GM18498 (cell line): ENCODE measurements around the gene IGDCC3.

Experiments used
- ATAC-seq: cut with Tn5 transposase; IDR thresholded peaks from one replicate; pipeline ENCODE4 v1.9.1; 2021; ENCODE audit warnings: mild to moderate bottlenecking, moderate library complexity; ENCODE audit not compliant: unreplicated experiment

IGDCC3 gene

DNA sequence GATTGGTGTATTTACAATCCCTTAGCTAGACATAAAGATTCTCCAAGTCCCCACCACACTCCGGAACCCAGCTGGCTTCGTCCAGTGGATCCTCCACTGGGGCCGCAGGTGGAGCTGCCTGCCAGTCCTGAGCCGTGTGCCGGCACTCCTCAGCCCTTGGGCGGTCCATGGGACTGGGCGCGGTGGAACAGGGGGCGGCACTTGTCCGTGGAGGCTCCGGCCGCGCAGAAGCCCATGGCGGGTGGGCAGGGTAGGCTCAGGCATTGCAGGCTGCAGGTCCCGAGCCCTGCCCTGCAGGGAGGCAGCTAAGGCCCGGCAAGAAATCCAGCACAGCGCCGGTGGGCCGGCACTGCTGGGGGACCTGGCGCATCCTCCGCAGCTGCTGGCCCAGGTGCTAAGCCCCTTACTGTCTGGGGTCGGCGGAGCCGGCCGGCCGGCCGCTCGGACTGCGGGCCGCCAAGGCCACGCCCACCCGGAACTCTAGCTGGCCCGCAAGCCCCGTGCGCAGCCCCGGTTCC, 76.8 kb downstream of the IGDCC3 start:
- no peak for ATAC-seq

DNA sequence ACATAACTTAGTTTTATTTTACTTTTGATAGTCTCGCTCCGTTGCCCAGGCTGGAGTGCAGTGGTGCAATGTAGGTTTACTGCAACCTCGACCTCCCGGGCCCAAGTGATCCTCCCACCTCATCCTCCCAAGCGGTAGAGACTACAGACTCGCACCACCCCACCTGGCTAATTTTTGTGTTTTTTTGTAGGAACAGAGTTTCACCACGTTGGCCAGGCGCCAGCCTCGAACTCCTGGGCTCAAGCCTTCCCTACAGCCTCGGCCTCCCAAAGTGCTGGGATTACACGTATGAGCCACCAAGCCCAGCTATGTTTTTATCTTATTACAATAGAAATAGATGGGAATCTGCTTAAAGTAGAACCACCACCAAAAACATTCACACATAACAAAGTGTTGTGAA, 79.1 kb downstream of the IGDCC3 start:
- no peak for ATAC-seq

DNA sequence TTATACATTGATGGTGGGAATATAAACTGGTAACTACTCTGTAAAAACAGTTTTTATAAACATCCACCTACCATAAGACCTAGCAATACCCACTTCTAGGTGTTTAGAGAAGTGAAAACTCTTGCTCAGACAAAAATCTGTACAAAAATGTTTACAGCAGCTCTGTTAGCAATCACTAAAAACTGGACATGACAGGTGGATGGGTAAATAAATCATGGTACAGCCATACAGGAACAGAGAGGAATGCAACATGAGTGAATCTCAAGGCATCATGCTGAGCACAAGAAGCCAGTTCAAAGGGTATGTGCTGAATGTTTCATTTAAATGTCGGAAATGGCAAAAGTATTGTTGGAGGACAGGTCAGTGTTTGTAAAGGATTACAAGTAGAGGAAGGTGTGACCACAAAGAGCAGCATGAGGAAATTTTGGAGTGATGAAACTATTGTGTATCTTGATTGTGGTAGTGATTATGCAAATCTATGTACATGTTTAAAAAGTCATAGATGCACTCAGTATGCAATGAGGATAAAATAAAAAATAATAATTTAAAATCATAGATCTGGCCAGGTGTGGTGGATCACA, 84.8 kb downstream of the IGDCC3 start:
- ATAC-seq = no peak

DNA sequence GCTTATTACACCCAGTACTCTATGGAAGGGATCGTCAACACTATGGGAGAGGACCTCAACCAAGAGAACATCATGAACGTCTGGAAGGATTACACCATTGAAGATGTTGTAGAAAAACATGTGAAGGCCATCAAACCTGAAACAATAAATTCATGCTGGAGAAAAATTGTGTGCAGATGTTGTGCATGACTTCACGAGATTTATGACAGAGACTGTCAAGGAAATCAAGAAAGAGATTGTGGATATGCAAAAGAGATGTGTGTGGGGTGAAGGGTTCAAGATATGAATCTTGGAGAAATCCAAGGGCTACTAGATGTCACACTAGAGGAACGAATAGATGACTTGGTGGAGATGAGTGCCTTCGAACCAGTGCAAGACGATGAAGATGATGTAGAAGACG, 87.6 kb downstream of the IGDCC3 start:
- no peak for ATAC-seq

DNA sequence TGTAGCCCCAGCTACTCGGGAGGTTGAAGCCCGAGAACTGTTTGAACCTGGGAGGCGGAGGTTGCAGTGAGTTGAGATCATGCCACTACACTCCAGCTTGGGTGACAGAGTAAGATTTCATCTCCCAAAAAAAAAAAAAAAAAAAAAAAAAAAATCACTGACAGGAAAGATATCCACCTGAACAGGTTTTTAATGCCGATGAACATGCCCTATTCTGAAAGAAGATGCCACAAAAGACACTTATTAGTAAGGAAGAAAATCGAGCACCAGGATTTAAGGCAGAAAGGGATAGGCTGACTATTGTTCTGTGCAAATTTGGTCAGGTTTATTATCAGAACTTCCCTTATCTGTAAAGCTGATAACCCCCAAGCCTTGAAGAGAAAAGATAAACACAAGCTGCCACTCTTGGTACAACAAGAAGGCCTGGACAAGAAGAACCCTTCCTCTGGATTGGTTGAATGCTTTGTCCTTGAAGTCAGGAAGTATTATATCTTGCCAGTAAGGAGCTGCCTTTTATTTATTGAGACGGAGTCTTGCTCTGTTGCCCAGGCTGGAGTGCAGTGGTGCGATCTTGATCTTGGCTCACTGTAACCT, 88.4 kb downstream of the IGDCC3 start:
- no peak for ATAC-seq

DNA sequence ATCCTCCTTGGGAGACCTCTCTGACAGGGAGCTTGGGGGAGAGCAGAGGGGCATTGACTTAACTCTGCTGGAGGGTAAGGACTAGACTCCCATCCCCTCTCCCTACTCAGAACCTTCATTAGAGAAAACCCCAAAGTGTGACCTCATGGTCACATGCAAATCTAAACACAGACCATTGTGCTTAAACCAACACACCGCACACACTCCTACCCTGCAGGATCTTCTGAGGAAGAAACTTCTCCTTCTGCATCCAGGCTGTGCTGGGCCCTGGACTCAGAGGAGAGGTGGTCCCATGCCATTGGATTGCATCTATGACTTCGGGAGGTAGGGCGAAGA, 90.3 kb downstream of the IGDCC3 start:
- no peak for ATAC-seq

DNA sequence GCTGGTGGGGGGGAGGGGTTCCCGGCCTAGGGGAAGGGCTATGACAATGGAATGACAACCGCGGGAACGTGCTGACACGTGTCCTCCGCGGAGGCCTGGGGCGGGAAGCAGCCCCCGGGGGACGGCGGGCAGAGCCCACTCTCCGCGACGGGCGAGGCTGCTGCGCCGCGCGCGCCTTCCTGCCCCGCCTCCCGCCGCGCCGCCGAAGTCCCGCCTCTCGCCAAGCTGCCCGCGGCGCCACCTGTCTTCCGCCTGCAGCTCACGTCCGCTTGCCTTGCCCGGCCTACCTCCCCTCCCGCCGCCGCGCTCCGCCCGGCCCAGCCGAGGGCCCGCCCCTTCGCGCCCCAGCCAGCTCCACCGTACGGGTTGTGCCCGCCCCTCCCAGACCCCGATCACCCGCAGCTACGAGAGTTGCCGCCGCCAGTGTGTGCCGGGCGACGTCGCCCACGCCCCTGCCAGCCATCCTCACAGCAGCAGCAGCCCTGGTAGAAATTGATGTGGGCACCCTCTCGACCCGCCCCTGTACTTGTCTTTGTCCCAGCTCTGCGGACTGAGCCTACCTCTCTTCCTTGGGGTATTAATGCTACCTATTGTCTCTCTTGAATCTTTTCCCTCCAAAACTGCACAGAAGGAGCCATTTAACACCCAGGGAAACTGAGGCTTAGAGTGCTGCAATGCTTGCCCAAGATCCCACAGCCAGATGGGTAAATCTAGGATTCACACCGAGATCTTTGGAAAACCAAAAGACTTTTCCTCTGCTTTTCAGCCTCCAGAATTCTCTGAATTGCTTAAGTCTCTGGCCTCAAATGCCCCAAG, 90.9 kb downstream of the IGDCC3 start, which contains the start of gene PARP16:
PARP16 (minus strand) TSS at position 180 of the 816 bp plus-strand sequence. CDS start 457 bp downstream, outside the sequence.
- ATAC-seq = peak; percentile 96

DNA sequence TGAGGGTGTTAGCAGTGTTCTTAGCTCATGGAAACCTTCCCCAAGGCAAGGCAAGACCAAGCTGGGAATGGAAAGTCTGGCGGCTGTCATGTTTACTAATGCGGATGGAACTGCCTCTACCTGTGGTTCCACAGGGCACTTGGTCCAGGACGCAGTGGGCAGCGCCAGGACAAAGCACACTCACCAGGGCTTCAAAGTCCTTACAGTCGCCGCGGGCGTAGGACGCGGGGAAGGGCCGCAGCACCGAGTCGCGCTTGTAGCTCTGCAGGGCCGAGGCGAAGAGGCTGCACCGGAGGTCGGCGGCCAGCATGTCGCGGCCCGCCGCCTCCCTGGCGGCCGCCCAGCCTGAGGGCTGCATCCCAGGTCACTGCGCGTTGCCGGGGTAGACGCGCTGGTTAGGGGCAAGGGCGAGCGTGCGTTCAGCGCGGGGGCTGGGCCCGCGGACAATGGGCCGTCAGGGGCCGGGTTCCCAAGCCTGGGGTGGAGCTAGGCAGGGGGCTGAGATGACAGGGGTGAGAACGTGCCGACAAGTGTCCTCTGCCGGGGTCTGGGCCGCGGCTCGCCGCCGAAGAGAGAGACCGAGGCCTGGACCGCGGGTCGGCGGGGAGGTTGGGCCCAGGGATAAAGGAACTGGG, 91.6 kb downstream of the IGDCC3 start:
- ATAC-seq = peak; percentile 25

DNA sequence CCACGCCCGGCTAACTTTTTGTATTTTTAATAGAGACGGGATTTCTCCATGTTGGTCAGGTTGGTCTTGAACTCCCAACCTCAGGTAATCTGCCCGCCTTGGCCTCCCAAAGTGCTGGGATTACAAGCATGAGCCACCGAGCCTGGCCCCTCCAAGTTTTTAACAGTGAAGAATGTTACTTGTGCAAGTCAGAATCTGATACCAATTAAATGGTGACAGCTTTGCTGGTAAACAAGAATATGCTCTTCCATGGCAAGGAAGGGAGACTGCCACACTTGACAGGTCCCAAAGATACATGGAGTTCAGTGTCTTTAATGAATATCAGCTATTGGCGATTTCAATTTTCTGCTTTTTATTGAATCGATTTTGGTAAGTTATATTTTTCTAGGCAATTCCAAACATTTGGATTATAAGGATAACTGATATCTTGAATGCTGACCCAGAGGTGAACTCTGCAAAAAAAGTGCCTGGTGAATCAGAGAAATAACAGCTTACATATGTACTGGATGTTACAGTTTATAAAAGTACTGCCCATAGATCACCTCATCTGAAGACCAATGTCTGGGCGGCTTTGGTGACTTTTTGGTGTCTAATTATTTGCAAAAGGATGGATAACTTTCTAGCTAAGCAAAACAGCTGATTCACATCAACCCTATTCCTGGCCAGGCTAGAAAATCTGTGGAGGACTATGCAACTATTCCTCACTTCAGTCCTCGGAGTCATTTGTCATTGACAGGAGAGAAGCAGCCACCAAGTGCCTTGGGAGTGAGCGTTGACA, 92.3 kb downstream of the IGDCC3 start:
- no peak for ATAC-seq

DNA sequence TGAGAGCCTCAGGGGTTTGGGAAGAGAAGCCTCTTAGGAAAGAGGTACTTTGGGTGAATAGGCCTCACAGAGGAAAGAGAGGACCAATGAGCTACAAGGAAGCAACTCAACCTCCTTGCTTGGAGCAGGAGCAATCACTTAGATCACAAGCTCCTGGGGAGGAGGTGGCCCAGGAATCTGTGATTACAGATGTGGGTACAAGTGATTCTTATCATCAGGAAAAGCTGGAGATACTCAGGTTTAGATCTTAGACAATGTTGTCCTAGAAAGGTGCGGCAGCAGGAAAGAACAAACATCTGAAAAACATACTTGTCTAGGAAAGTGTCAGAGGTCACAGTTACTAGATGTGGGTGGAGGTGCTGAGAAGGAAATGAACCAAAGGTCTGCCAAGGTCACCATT, 99.3 kb downstream of the IGDCC3 start:
- no peak for ATAC-seq
